ENCODE measurements around the gene XRRA1. TPM values are rescaled to one million over a fixed set of nuclear protein-coding genes. Genes with fewer than 3 reads are reported as not detected.

Gene XRRA1
- total RNA-seq, 1 experiment from 2014 or later, result 17.3 TPM

- no peaks in the 10 kb centered on the region for H3K27me3 ChIP-seq (ENCODE audit: insufficient read depth, low read length)
- no peak overlapping the region for H3K9ac ChIP-seq (ENCODE audit: low read length)
- peaks cover 6% of the 10 kb centered on the region; the same call in 1 of the 2 replicates for H4K20me1 ChIP-seq (ENCODE audit: insufficient read depth)
- no peaks in the 10 kb centered on the region for H3K9me3 ChIP-seq (ENCODE audit: control insufficient read depth in 1 of 2, insufficient read depth in 1 of 2, low read depth in 1 of 2, low read length in 2 of 2)
- DNase-seq (ENCODE audit: low read depth, low spot score) (no peak), ATAC-seq (no peak)
- no peak overlapping the region for H2AFZ ChIP-seq (ENCODE audit: low read depth, low read length, poor library complexity, severe bottlenecking)
- ChIA-PET RAD21 (ENCODE audit: low non-redundant PET in 1 of 2, low total read pairs in 2 of 2, uncharacterized antibody in 2 of 2, unreplicated experiment in 2 of 2) (no interaction called here), POLR2A (no interaction called here), CTCF (interaction anchor here (0.6 kb wide), 1 partner anchor 198 kb away, joined by 3 read pairs; no protein-coding TSS in a partner anchor)
- BruUV-seq (replicated peaks), result no TSS peak
- H3K4me2 ChIP-seq (ENCODE audit: low read length), result no peak overlapping the region
- H3K27ac ChIP-seq (ENCODE audit: low read depth, low read length), result no peak overlapping the region
- no peaks in the 10 kb centered on the region for H3K9me2 ChIP-seq (ENCODE audit: insufficient read depth)
- TF ChIP-seq REST (IDR thresholded peaks at IDR 0.05; ENCODE audit: low read depth), result no peak
- TF ChIP-seq EGR1 (IDR thresholded peaks at IDR 0.05; ENCODE audit: low read depth), result no peak
- TF ChIP-seq CBX3 (IDR thresholded peaks at IDR 0.05; ENCODE audit: low read depth), result no peak
- no peak for TF ChIP-seq RAD21 (IDR thresholded peaks at IDR 0.05; ENCODE audit: low read depth)
- TF ChIP-seq POLR2AphosphoS5 (IDR thresholded peaks at IDR 0.05; ENCODE audit: low read depth, low read length), result no peak
- TF ChIP-seq YY1 (IDR thresholded peaks at IDR 0.05; ENCODE audit: extremely low read depth, insufficient replicate concordance, low read depth, low read length), result no peak
- TF ChIP-seq SIN3A (IDR thresholded peaks at IDR 0.05; ENCODE audit: low read depth), result no peak
- no peak for TF ChIP-seq MAX (IDR thresholded peaks at IDR 0.05)
- no peak for TF ChIP-seq EZH2phosphoT487 (IDR thresholded peaks at IDR 0.05; ENCODE audit: borderline replicate concordance)
- TF ChIP-seq JUND (IDR thresholded peaks at IDR 0.05), result no peak
- no peak for TF ChIP-seq POLR2A (IDR thresholded peaks at IDR 0.05; ENCODE audit: borderline replicate concordance, extremely low read depth, insufficient read depth, insufficient read length)
- TF ChIP-seq ZNF274 (IDR thresholded peaks at IDR 0.05; ENCODE audit: low read depth, low read length), result no peak
- TF ChIP-seq SP1 (IDR thresholded peaks at IDR 0.05; ENCODE audit: low read depth), result no peak
- TF ChIP-seq ATF3 (IDR thresholded peaks at IDR 0.05), result no peak
- no peak for TF ChIP-seq SRF (IDR thresholded peaks at IDR 0.05; ENCODE audit: low read depth)
- TF ChIP-seq CEBPB (IDR thresholded peaks at IDR 0.05; ENCODE audit: low read depth), result no peak
- no peak for TF ChIP-seq TCF7L2 (IDR thresholded peaks at IDR 0.05; ENCODE audit: borderline replicate concordance, extremely low read depth, insufficient read depth, insufficient read length)
- no peak for TF ChIP-seq ZBTB33 (IDR thresholded peaks at IDR 0.05; ENCODE audit: extremely low read depth, insufficient replicate concordance, low read length)
- no peak for TF ChIP-seq ZFX (IDR thresholded peaks at IDR 0.05)
- no peaks in the 10 kb centered on the region for H3K4me1 ChIP-seq (ENCODE audit: control insufficient read depth in 1 of 2, insufficient read depth in 2 of 2, low read length in 2 of 2)
- peaks cover 11 to 16% of the 10 kb centered on the region in 2 experiments; a peak in 2 of 4 replicates for H3K36me3 ChIP-seq (ENCODE audit: control insufficient read depth in 1 of 2, insufficient read depth in 2 of 2, low read length in 2 of 2)
- intact Hi-C loops (cut with micrococcal nuclease), result no loop called here
- no peak overlapping the region for H3K4me3 ChIP-seq (replicated peaks in 1 of 2; ENCODE audit: low read depth in 1 of 2, low read length in 2 of 2)
- no peaks in the 10 kb centered on the region for H3K79me2 ChIP-seq (ENCODE audit: insufficient read depth, low read length)
These were observed 15.1 kb downstream of the XRRA1 start for GRCh38 chr11:74933765-74934164.
